ENCODE results near the gene FAM170B.

GRCh38 chr10:49110684-49111319 lies 23.0 kb downstream of the FAM170B start:
- no peak for TF ChIP-seq TAF1 (IDR thresholded peaks at IDR 0.05; ENCODE audit: borderline replicate concordance, low read depth, low read length)
- no peak for TF ChIP-seq POLR2A (IDR thresholded peaks at IDR 0.05; ENCODE audit: low read depth, low read length)
- TF ChIP-seq POLR2AphosphoS5 (IDR thresholded peaks at IDR 0.05; ENCODE audit: low read depth, low read length): no peak

Data from GM12892 (cell line).